ENCODE data around the gene IL1RAP.

Gene IL1RAP

GRCh38 chr3:190579514-190580137, 65.7 kb downstream of the IL1RAP start:
- DNase-seq (ENCODE audit: low read depth in 2 of 2): no peak

GRCh38 chr3:190580417-190580816, 66.5 kb downstream of the IL1RAP start:
- DNase-seq (ENCODE audit: low read depth in 2 of 2): no peak

- DNase-seq (ENCODE audit: low read depth in 2 of 2): no peak
Observed at GRCh38 chr3:190581041-190581541, 67.2 kb downstream of the IL1RAP start.

- DNase-seq (ENCODE audit: low read depth in 2 of 2): no peak
Observed at GRCh38 chr3:190582667-190583066, 68.8 kb downstream of the IL1RAP start.

GRCh38 chr3:190585805-190586630, 72.1 kb downstream of the IL1RAP start:
- DNase-seq (ENCODE audit: low read depth in 2 of 2): peak in 1 of 2 donors; percentile 28

- DNase-seq (ENCODE audit: low read depth in 2 of 2): peak in 1 of 2 donors; percentile 23
Observed at GRCh38 chr3:190586631-190587011, 72.7 kb downstream of the IL1RAP start.

GRCh38 chr3:190588570-190588969, 74.7 kb downstream of the IL1RAP start:
- DNase-seq (ENCODE audit: low read depth in 2 of 2): no peak

- DNase-seq (ENCODE audit: low read depth in 2 of 2): no peak
Observed at GRCh38 chr3:190589326-190589725, 75.4 kb downstream of the IL1RAP start.

- DNase-seq (ENCODE audit: low read depth in 2 of 2): no peak
Observed at GRCh38 chr3:190591080-190591479, 77.2 kb downstream of the IL1RAP start.

- no peak for DNase-seq (ENCODE audit: low read depth in 2 of 2)
Observed at GRCh38 chr3:190593075-190593474, 79.2 kb downstream of the IL1RAP start.

- no peak for DNase-seq (ENCODE audit: low read depth in 2 of 2)
Observed at GRCh38 chr3:190594171-190594570, 80.3 kb downstream of the IL1RAP start.

- DNase-seq (ENCODE audit: low read depth in 2 of 2): no peak
Observed at GRCh38 chr3:190595179-190595795, 81.4 kb downstream of the IL1RAP start.

GRCh38 chr3:190595807-190596206, 81.9 kb downstream of the IL1RAP start:
- no peak for DNase-seq (ENCODE audit: low read depth in 2 of 2)

GRCh38 chr3:190596349-190597285, 82.7 kb downstream of the IL1RAP start:
- DNase-seq (ENCODE audit: low read depth in 2 of 2): no peak

GRCh38 chr3:190597291-190597690, 83.4 kb downstream of the IL1RAP start:
- no peak for DNase-seq (ENCODE audit: low read depth in 2 of 2)

GRCh38 chr3:190601622-190602021, 87.7 kb downstream of the IL1RAP start:
- DNase-seq (ENCODE audit: low read depth in 2 of 2): no peak

- DNase-seq (ENCODE audit: low read depth in 2 of 2): no peak
Observed at GRCh38 chr3:190605385-190605784, 91.5 kb downstream of the IL1RAP start.

- no peak for DNase-seq (ENCODE audit: low read depth in 2 of 2)
Observed at GRCh38 chr3:190606596-190606995, 92.7 kb downstream of the IL1RAP start.

GRCh38 chr3:190607021-190607420, 93.1 kb downstream of the IL1RAP start:
- no peak for DNase-seq (ENCODE audit: low read depth in 2 of 2)

GRCh38 chr3:190608850-190609589, 95.1 kb downstream of the IL1RAP start:
- no peak for DNase-seq (ENCODE audit: low read depth in 2 of 2)
